DND-41 (cell line): Measurements from ENCODE around the gene APPBP2.

Experiments
- ATAC-seq: fragments of 200-7000 bp; cut with Tn5 transposase; 3 replicates; pipeline ENCODE4 v1.9.1; 2021; ENCODE audit warnings: low read depth; ENCODE audit not compliant: insufficient read depth
- DNase-seq: peaks from one replicate; pipeline ENCODE4 v3.0.0-alpha.2; 2020
- H2AFZ ChIP-seq: 2 replicates; pipeline ENCODE4 v1.6.0; 2012; ENCODE audit warnings: low read depth, low read length
- H3K27ac ChIP-seq: 2 replicates; pipeline ENCODE4 v1.5.1; 2012; ENCODE audit warnings: low read length, inconsistent platforms
- H3K27me3 ChIP-seq: fragments of 200-600 bp; sonication (generic); 2 replicates; pipeline ENCODE4 v1.6.0; 2012; ENCODE audit warnings: low read length, mild to moderate bottlenecking, inconsistent platforms; ENCODE audit not compliant: insufficient read depth, poor library complexity
- H3K36me3 ChIP-seq: 2 replicates; pipeline ENCODE4 v1.5.1; 2012; ENCODE audit warnings: low read length, inconsistent platforms; ENCODE audit not compliant: insufficient read depth
- H3K4me1 ChIP-seq: 2 replicates; pipeline ENCODE4 v1.5.1; 2012; ENCODE audit warnings: mild to moderate bottlenecking, low read length; ENCODE audit not compliant: insufficient read depth
- H3K4me2 ChIP-seq: 2 replicates; pipeline ENCODE4 v1.6.0; 2012; ENCODE audit warnings: mild to moderate bottlenecking, moderate library complexity, low read length, inconsistent platforms; ENCODE audit not compliant: insufficient read depth
- H3K4me3 ChIP-seq, 2 experiments: fragments of 200-600 bp in 1 of 2; shearing (Covaris generic) in 1 of 2; 2 replicates each; pipeline ENCODE4 v1.5.1; 2012 to 2016; ENCODE audit warnings: inconsistent platforms in 2 of 2, low read length in 2 of 2, mild to moderate bottlenecking in 2 of 2, low read depth in 1 of 2, moderate library complexity in 1 of 2
- H3K79me2 ChIP-seq: 2 replicates; pipeline ENCODE4 v1.6.0; 2012; ENCODE audit warnings: low read length, inconsistent platforms; ENCODE audit not compliant: insufficient read depth
- H3K9ac ChIP-seq: 2 replicates; pipeline ENCODE4 v1.6.0; 2012; ENCODE audit warnings: low read depth, mild to moderate bottlenecking, inconsistent platforms, low read length, moderate library complexity
- H3K9me3 ChIP-seq: 2 replicates; pipeline ENCODE4 v1.5.1; 2012; ENCODE audit warnings: low read length, moderate library complexity, mild to moderate bottlenecking, inconsistent platforms; ENCODE audit not compliant: insufficient read depth, severe bottlenecking
- H4K20me1 ChIP-seq: 2 replicates; pipeline ENCODE4 v1.6.0; 2012; ENCODE audit warnings: low read length; ENCODE audit not compliant: insufficient read depth
- EZH2 ChIP-seq: IDR thresholded peaks from 3 replicates; pipeline ENCODE4 v1.6.1; 2012; ENCODE audit warnings: borderline replicate concordance, low read depth, mild to moderate bottlenecking, moderate library complexity, low read length, inconsistent platforms; ENCODE audit not compliant: severe bottlenecking
- TF ChIP-seq, protein P1 (sequence below): IDR thresholded peaks from 2 replicates; pipeline ENCODE4 v1.5.1; 2012; ENCODE audit warnings: borderline replicate concordance, low read length, moderate library complexity, mild to moderate bottlenecking; ENCODE audit not compliant: poor library complexity, severe bottlenecking; ENCODE audit errors: extremely low read depth

The APPBP2 gene

GRCh38 chr17:60559995-60560859, 34.2 kb upstream of the APPBP2 start:
- H2AFZ ChIP-seq: no peak overlapping the region
- no peak for ATAC-seq

DNA sequence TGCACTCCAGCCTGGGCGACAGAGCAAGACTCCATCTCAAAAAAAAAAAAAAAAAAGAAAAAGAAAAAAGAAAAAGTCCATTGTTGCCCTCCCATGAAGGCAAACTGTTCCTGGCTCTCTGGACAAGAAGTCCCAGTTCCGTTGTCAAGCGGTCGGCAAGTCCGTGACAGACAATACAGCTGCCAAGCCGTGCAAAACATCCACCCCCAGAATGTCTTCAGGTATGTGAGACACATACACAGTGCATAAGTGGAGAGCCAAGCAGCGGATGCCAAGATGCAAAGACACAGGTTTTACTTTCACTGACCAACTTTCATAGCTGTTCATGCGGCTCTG, 33.6 kb upstream of the APPBP2 start:
- Histone ChIP-seq H3K4me1 (no peaks in the 10 kb centered on the region), H3K9me3 (peaks cover 24% of the 10 kb centered on the region), H4K20me1 (no peaks in the 10 kb centered on the region), H3K79me2 (no peaks in the 10 kb centered on the region), H3K27me3 (no peaks in the 10 kb centered on the region), H3K4me3 (no peak overlapping the region), H2AFZ (no peak overlapping the region), H3K4me2 (no peak overlapping the region), H3K27ac (no peak overlapping the region), H3K9ac (no peak overlapping the region), H3K36me3 (no peaks in the 10 kb centered on the region)
- DNase-seq (no peak), ATAC-seq (no peak)
- no peak for TF ChIP-seq EZH2
- TF ChIP-seq, protein P1, sequence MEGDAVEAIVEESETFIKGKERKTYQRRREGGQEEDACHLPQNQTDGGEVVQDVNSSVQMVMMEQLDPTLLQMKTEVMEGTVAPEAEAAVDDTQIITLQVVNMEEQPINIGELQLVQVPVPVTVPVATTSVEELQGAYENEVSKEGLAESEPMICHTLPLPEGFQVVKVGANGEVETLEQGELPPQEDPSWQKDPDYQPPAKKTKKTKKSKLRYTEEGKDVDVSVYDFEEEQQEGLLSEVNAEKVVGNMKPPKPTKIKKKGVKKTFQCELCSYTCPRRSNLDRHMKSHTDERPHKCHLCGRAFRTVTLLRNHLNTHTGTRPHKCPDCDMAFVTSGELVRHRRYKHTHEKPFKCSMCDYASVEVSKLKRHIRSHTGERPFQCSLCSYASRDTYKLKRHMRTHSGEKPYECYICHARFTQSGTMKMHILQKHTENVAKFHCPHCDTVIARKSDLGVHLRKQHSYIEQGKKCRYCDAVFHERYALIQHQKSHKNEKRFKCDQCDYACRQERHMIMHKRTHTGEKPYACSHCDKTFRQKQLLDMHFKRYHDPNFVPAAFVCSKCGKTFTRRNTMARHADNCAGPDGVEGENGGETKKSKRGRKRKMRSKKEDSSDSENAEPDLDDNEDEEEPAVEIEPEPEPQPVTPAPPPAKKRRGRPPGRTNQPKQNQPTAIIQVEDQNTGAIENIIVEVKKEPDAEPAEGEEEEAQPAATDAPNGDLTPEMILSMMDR: no peak

More at GRCh38 chr17:60559995-60560859, 34.2 kb upstream of the APPBP2 start:
- H3K4me1 ChIP-seq: no peaks in the 10 kb centered on the region
- H4K20me1 ChIP-seq: no peaks in the 10 kb centered on the region
- no peaks in the 10 kb centered on the region for H3K79me2 ChIP-seq
- H3K9me3 ChIP-seq: peaks cover 24% of the 10 kb centered on the region
- H3K4me2 ChIP-seq: no peak overlapping the region
- TF ChIP-seq, protein P1: no peak
- TF ChIP-seq EZH2: no peak
- H3K9ac ChIP-seq: no peak overlapping the region
- no peaks in the 10 kb centered on the region for H3K36me3 ChIP-seq
- no peak overlapping the region for H3K27ac ChIP-seq
- H3K4me3 ChIP-seq: no peak overlapping the region
- H3K27me3 ChIP-seq: no peaks in the 10 kb centered on the region
- DNase-seq: no peak

DNA sequence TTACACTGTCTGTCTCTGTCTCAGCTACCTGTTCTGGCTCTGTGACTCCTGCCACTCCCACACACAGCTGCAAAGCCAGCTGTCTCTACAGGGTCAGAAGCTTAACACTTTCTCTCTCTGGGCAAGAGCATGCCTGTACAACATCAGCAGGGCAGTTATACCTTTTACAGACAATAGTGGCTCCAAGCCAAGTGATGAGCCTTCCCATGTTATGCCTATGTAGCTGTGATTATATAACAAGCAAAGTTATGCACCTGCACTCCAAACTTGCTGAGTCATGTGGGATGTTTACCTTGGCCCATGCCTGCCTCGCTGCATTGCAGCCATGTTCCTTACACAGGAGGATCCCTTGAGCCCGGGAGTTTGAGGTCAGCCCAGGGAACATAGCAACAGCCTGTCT, 31.8 kb upstream of the APPBP2 start:
- Histone ChIP-seq H3K4me2 (no peak overlapping the region), H3K4me1 (no peaks in the 10 kb centered on the region), H2AFZ (no peak overlapping the region), H3K27me3 (no peaks in the 10 kb centered on the region), H3K79me2 (no peaks in the 10 kb centered on the region), H3K9me3 (peaks cover 30% of the 10 kb centered on the region), H3K4me3 (no peak overlapping the region), H3K9ac (no peak overlapping the region), H4K20me1 (no peaks in the 10 kb centered on the region), H3K36me3 (no peaks in the 10 kb centered on the region), H3K27ac (no peak overlapping the region)
- DNase-seq: peak; percentile 17
- TF ChIP-seq, protein P1: no peak
- TF ChIP-seq EZH2: no peak
- ATAC-seq: no peak
